HG03060 (cell line): ENCODE results near the gene DLD.
"Not testable (repeated sequence)": the region's sequence is repeated elsewhere in the genome, so short reads cannot be mapped to it uniquely, and the experiment has no call there.

Experiments used
- ATAC-seq: cut with Tn5 transposase; IDR thresholded peaks from one replicate; pipeline ENCODE4 v1.9.1; 2021; ENCODE audit warnings: low read depth, moderate number of reproducible peaks; ENCODE audit not compliant: unreplicated experiment

DLD gene

DNA sequence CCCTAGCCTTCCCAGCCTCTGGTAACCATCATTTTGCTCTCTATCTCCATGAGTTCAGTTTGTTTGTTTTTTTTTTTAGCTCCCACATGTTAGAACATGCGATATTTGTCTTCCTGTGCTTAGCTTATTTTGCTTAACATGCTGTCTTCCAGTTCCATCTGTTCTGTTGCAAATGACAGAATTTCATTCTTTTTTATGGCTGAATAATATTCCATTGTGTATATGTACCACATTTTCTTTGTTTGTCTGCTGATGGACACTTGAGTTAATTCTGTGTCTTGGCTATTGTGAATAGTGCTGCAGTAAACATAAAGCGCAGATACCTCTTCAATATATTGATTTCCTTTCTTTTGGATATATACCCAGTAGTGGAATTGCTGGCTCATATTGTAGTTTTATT, 21.0 kb downstream of the DLD start:
- no peak for ATAC-seq

DNA sequence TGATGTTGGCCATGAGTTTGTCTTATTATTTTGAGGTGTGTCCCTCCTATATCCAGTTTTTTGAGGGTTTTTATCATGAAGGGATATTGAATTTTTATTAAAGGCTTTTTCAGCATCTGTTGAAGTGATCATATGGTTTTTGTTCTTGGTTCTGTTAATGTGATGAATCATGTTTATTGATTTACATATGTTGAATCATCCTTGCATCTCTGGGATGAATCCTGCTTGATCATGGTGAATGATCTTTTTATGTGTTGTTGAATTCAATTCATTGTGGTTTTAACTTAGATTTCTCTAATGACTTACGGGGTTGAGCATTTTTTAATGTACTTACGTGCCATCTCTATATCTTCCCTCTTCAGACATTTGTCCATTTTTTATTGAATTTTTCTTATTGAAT, 22.9 kb downstream of the DLD start:
- ATAC-seq: no peak

DNA sequence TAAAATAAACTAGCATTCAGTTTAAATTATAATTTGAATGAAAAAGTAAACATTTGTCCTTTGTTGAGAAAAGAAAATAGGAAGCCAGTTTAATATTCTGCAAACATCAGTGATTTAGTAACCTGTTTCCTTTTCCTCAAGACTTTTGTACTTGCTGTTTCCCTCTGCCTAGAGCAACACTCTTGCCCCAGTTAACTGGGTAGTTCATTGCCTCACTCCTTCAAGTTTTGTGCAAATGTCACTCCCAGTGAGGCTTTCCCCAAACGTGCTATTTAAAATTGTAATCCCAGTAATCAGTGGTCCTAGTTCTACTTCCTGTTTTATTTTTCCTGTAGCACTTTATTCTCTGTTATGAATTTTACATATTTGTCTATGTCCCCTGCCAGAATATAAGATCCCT, 23.8 kb downstream of the DLD start:
- ATAC-seq: no peak

DNA sequence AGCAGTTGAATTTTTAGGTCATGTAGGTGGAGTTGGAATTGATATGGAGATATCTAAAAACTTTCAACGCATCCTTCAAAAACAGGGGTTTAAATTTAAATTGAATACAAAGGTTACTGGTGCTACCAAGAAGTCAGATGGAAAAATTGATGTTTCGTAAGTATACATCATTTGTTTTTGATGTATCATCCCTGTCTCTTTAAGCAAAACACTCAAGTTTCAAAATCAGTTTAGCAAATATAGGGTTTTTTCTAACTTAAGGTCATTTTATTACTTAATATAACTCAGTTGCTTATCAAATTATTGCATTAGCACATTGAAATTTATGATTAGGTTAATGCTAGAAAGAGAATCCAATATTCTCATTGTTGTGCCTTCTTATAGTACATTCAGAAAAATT, 24.6 kb downstream of the DLD start:
- ATAC-seq: no peak

DNA sequence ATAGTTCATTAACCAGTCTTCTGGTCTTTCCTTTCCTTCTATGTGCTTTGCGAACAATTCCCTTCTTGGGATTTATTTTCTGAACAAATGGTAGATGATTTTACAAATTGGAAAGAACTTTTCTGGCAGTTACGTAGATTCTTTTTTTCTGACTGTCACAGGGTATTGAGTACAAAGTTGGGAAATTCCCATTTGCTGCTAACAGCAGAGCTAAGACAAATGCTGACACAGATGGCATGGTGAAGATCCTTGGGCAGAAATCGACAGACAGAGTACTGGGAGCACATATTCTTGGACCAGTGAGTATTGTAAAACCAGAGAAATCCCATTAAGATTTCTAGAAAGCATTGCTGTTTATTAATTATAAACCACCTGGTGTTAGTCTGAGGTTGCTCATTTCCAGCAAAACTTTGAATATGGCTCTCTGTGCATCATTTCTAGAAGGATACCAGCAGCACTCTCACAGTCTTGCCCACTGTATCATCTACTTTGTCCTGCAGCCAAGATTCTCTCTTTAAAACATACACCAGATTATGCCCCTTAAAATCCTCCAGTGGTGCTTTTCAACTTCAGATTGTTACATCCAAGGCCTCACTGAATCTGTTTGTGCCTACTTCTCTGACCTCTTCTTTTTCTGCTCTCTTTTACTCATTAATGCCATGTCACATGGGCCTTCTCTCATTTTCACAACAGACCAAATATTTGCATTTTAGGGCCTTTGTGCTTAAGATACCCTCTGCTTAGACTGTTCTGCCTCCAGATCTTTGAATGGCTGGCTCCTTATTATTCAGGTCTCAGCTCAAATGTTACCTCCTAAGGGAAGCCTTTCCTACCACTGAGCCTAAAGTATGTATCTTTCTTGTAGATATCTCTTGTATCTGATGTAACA, 27.0 kb downstream of the DLD start:
- peak; percentile 57 for ATAC-seq

DNA sequence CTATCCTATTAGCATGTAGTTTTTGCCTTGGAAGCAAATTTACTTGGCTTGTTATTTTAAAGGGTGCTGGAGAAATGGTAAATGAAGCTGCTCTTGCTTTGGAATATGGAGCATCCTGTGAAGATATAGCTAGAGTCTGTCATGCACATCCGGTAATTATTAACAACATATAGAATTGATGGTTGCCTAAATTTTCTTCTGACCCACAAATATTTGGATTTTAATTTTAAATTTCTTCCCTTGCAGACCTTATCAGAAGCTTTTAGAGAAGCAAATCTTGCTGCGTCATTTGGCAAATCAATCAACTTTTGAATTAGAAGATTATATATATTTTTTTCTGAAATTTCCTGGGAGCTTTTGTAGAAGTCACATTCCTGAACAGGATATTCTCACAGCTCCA, 28.0 kb downstream of the DLD start:
- no peak for ATAC-seq

DNA sequence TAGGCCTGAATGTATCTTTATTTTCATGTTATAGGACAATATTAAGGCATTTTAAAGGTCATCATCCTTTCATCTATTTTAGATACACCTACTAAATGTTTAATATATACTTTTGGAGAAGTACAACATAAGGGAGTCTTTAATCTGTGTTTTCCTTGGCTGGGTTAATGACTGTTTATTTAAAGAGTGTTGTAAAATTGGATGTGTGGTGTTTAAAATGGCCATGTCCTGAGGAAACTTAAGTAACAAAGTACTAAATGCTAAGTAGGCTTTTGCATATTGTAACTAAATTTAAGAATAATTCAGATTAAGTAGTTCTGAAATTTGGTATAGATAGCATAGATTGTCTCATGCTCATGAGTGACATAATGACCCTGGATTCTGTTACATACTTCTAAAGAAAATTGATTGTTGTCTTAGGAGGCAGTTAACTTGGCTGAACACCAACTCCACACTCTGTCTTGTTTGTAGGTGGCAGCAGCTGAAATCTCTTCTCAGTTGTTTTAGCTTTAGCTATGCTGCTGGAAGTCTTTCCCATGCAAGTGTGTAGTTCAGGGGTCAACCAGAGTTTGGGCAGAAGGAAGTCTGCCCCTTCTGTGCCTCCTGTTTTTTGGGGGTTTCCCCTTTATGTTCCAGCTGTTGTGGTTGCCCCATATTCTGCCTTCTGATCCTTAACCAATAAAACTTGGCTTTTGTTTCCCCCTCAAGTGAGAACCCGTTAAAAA, 29.2 kb downstream of the DLD start:
- no peak for ATAC-seq

DNA sequence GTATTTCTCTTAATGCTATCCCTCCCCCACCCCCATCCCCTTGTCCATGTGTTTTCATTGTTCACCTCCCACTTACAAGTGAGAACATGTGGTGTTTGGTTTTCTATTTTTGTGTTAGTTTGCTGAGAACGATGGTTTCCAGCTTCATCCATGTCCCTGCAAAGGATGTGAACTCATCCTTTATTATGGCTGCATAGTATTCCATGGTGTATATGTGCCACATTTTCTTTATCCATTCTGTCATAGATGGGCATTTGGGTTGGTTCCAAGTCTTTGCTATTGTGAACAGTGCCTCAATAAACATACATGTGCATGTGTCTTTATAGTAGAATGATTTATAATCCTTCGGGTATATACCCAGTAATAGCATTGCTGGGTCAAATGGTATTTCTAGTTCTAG, 30.8 kb downstream of the DLD start:
- ATAC-seq: not testable (repeated sequence)

DNA sequence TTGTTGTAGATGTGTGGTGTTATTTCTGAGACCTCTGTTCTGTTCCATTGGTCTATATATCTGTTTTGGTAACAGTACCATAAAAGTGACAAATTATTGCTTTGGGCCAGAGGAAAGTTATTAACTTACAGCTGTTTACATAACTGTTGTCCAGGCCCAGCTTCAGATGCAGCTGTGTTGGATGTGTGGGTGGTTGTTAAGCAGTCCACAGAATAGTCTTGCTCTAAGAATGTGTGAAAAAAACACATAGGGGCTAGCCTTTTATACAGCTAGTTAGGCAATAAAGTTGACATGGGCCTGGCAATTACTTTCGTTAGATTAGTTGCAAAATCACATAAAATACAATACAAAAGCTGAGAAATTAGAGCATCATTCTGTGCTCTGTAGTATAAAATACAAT, 31.9 kb downstream of the DLD start:
- no peak for ATAC-seq

DNA sequence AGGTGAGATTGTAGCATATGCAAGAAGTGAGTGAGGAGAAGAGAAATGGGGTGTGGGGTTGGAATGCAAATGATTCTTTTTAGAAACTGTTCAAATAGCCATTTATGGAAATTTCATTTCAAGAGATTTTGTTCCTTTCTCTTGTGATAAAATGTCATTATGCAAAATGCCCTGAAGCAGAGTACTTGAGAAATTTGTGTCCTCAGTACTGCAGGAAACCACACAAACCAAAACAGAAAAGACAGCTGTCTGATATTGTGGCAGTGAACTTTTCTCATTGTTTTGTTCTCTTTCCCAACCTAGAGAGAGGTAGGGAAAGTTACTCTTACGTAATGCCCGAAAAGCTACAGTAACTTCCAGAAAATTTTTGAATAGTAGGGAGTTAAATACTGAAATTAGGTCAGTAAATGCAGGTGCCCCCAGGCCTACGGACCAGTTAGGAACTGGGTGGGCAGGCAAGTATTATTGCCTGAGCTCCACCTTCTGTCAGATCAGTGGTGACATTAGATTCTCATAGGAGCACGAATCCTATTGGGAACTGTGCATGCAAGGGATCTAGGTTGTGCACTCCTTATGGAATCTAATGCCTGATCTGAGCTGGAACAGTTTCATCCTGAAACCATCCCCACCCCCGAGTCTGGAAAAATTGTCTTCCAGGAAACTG, 34.0 kb downstream of the DLD start:
- ATAC-seq: peak; percentile 85

DNA sequence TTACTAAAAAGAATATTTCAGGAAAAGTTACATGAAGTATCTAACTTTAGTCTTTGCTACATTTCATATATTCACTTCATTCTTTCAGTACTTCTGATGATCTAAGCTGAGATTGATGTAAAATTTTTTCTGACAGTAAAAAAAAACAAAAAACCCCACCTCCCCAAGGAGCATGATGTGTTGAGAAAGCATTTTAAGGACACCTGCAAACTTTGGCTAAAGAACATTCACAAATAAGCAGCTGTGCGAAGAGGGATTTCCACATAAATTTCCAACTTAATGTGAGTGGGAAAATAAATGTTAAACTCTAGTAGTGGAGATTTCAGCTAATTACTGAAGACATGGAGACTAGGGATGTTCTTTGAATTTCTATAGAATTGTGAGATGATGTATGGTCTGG, 35.5 kb downstream of the DLD start:
- no peak for ATAC-seq

DNA sequence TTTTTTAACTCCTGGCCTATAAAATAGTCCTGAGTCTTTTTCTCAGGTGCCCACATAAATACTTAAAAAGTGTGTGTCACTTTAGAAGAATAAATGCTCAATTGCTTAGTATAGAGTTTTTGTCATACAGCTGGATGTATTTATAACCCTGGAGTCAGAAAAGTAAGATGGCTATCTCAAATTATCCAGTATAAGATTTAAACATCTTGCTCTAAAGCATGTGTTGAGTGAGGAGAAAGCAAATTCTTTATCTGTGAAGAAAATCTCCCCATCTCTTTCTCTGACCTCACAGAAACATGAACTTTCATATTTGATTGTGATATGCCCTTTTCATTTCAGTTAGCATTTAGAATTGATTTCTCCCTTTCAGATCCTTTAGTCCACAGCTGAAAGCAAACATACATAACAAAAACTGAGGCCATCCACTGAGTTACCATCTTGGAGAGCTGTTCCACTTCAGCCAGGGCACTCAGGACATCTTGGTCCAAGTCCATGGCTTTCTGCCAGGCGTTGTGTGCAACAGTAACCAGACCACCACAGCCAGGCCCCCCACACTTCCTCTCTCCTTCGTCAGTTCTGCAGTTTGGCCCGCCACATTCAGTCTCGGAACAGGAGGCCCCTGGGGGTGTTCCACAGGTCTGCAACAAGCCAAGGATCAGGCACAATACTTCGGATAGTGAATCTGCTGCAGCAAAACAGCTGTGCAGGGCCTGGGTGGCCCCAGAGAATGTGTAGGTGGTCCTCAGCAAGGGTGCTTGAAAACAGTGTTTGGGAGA, 40.9 kb downstream of the DLD start:
- no peak for ATAC-seq

DNA sequence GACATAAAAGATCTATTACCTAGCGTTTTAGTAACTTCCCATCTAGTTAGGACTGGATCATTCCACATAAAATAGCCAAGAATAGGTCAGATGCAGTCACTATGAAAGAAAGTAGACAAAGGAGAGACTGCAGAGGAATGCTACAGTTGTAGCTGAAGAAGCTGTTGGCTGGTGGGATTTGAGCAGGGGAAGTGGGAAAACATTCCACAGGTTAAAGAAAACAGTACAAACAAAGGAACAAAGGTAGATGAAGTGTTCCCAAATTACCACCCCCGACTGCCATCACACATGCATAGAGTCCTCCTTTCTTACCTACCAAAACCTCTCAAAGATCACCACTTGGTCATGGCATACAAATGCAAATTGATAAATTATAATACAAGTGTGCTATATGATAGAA, 41.8 kb downstream of the DLD start:
- ATAC-seq: no peak

DNA sequence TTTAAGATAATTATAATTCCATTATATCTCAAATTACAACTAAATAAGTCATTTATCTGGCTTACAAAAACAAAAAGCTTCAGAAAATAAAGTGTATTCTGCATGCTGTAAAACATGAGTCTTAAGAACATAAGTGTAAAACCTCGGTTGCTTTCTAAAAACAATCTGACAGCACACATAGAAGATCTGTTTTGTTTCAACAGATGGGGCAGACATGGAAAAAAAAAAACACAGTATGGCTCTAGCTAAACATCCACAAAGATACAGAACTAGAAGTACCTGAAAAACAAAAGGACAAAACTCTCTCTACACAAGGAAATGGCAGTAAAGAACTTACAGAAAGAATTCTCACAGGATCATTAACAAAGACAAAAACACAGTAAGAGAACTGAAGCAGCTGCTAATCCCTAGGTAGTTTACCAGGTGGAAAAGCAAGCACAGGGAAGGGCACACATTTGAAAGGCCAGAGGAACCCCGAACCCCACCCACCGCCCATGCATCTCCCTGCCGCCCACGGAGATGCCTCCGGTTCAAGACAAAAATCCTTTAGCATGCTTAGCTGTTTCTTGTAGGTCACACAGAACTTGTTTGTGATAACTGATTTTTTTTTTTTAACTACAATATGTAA, 42.5 kb downstream of the DLD start:
- ATAC-seq: no peak

DNA sequence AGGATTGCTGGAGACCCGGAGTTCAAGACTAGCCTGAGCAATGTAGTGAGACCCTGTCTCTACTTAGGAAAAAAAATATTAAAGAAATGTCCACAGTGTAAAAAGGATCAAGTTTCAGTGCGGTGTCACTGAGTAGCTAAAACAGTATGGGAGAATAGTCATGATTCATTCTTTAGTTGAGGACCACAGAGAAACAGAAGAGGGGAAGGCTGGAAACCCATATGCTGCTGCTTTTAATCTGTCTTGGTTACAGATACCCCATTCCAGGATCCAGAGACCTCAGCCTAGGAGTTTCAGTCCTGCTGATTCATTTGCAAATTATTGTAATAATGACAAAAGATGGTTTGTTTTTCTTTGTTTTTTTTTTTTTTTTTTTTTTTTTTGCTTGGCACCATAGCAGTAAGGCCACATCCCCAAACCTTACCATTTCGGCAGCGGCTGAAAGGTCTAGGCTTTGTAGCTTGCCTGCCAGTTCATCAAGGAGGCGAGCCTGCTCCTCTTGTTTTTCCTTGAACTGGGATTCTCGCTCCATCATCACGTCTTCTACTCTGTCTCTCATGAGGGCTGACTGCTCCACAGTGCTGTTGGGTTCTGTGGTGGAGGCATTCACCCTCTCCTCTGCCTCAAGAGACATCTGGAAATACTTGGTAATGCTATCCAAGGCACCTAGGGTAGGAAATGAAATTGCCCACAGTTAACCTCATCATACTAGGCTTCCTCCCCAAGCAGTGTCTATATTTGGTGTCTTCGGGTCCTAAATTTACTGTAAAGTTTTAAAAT, 44.2 kb downstream of the DLD start:
- no peak for ATAC-seq

DNA sequence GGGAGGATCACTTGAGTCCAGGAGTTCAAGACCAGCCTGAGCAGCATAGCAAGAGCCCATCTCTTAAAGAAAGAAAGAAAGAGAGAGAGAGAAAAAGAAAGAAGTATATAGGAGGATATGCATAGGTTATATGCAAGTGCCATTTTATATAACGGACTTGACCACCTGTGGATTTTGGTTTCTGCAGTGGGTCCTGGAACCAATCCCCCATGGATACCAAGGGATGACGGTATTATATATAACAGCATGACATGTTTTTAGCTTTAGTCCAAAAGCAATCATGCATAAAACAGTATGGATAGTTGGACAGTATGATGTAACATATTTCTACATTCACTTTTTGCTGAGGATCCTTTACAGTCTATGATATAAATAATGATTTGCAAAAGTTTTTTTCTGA, 45.3 kb downstream of the DLD start:
- ATAC-seq: no peak

DNA sequence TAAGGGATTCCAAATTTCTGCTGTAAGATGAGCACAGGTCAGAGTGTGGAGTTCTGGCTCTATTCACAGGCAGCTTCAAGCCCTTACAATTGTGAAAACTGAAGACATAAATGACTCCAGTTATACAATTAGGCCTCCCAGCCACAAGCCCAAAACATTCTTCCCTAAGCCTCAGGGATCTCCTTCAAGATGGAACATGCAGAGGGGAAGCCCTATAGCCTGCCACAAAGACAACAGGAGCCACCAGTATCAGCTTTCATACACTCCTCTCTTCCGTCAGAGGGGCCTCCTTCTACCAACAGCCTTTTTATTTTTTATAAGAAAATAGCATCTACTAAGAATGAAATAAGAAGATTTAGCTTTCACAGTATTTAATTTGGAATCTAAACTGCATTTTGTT, 46.5 kb downstream of the DLD start:
- no peak for ATAC-seq

DNA sequence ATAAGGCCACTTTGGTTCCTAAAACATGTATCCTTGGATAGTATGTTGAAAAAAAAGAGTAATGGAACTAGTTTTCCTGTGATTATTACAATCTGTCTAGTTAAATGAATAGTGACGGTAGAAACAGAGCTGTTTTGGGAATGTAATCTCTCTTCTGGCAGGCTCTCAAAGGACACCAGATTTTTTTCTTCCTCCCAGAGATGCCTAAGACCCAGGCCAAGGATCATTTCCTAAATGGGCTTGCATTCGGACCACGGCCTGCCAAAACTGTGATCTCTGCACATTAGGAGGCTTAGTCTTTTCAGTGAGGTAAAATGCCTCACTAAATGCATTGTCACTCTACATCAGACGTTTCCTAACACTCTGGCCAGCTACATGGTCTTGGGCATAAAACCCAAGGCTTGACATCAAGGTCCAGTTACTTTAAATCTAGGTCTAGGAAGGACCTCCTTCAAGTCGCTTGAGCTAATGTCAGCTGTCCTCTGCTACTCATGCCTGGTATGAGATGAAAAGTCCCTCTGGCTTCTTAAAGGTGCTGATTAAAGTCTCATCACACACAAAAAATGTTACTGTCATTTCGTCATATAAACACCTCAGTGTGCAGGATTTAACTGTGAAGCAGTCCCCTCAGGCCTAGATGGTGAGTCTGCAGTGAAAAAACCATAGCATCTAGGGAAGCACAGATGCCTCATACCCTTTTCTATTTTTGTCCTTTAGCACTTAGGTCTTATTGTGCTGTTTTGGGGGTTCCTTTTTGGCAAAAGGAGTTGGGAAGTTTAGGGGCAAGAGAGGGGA, 47.7 kb downstream of the DLD start:
- ATAC-seq: no peak
